Transverse colon (tissue), 4 donors: ENCODE results near the gene TNS3. TPM values are rescaled to one million over a fixed set of nuclear protein-coding genes. Genes with fewer than 3 reads are reported as not detected.

ENCODE experiments used
- DNase-seq: peaks from one replicate; pipeline ENCODE4 v3.0.0-alpha.2; 2019
- H3K27ac ChIP-seq, 4 donors: fragments of 200-600 bp; sonication (generic); 2 replicates each; pipeline ENCODE4 v1.5.1; 2016 to 2018; ENCODE audit warnings: inconsistent platforms in 4 of 4
- H3K27me3 ChIP-seq: fragments of 200-600 bp; sonication (generic); 2 replicates; pipeline ENCODE4 v1.5.1; 2017; ENCODE audit warnings: inconsistent platforms
- H3K36me3 ChIP-seq, 4 donors: fragments of 200-600 bp; sonication (generic); 2 replicates each; pipeline ENCODE4 v1.5.1; 2017 to 2019; ENCODE audit warnings: inconsistent platforms in 4 of 4
- H3K4me1 ChIP-seq, 4 donors: fragments of 200-600 bp; sonication (generic); 2 replicates each; pipeline ENCODE4 v1.5.1; 2017 to 2020; ENCODE audit warnings: inconsistent platforms in 4 of 4
- H3K4me3 ChIP-seq, 4 donors: fragments of 200-600 bp; sonication (generic); 1 replicate in 1 of 4; 2 replicates in 3 of 4; pipeline versions ENCODE4 v1.5.1 to v1.6.1; 2017 to 2019; ENCODE audit warnings: inconsistent platforms in 4 of 4
- H3K9me3 ChIP-seq, 2 donors: fragments of 200-600 bp; sonication (generic); 2 replicates each; pipeline ENCODE4 v1.5.1; 2017 to 2019; ENCODE audit warnings: inconsistent platforms in 2 of 2
- EP300 ChIP-seq: sonication (generic); formaldehyde crosslinking; IDR thresholded peaks from one replicate; pipeline ENCODE4 v1.6.1; 2017; ENCODE audit warnings: antibody characterized with exemption, low read depth
- POLR2A ChIP-seq: fragments of 450-650 bp; IDR thresholded peaks from one replicate; pipeline ENCODE4 v1.6.1; 2016; ENCODE audit warnings: antibody characterized with exemption, mild to moderate bottlenecking, moderate library complexity
- POLR2AphosphoS5 ChIP-seq, 3 donors: sonication (generic); formaldehyde crosslinking; IDR thresholded peaks; one replicate each; pipeline ENCODE4 v1.6.1; 2016; ENCODE audit warnings: antibody characterized with exemption in 3 of 3
- WGBS, 2 donors: methylation state at CpG; one replicate each; pipeline ENCODE4 v1.1.5; 2018; ENCODE audit warnings: low coverage in 1 of 2; 5-methylcytosine and 5-hydroxymethylcytosine counted together
- in situ Hi-C, 4 donors: fragments of 200-750 bp; cut with MboI; loops; one replicate each; pipeline versions ENCODE4 v1.15.0 to v1.15.1; 2017; ENCODE audit warnings: low sequenced_read_pairs in 3 of 4, low pct_ligation_motif_present in 1 of 4, low pct_unique_long_range_greater_than_20kb in 1 of 4
- intact Hi-C: fragments of 100-400 bp; cut with DNase I; formaldehyde crosslinking; loops from one replicate; pipeline ENCODE4 v1.15.1; 2023; ENCODE audit warnings: low total_unique reads
- total RNA-seq, 4 donors: library from RNA; depleted of rRNA; stranded (reverse); fragments of >200 nt; gene quantifications; one replicate each; pipeline ENCODE4 v1.1.0, GENCODE V29; 2016
- TF ChIP-seq, protein P1 (sequence below), 5 experiments: fragments of 200-600 bp in 3 of 5; fragments of 450-650 bp in 2 of 5; sonication (generic) in 3 of 5; IDR thresholded peaks; 1 replicate in 2 of 5; 2 replicates in 3 of 5; pipeline ENCODE4 v1.5.1; 2016 to 2017; ENCODE audit warnings: antibody characterized with exemption in 5 of 5, inconsistent platforms in 3 of 5, mild to moderate bottlenecking in 2 of 5, moderate library complexity in 1 of 5

TNS3 gene
- total RNA-seq, 4 donors from 2014 or later = 58.5 to 104 (median 72.7) TPM

DNA sequence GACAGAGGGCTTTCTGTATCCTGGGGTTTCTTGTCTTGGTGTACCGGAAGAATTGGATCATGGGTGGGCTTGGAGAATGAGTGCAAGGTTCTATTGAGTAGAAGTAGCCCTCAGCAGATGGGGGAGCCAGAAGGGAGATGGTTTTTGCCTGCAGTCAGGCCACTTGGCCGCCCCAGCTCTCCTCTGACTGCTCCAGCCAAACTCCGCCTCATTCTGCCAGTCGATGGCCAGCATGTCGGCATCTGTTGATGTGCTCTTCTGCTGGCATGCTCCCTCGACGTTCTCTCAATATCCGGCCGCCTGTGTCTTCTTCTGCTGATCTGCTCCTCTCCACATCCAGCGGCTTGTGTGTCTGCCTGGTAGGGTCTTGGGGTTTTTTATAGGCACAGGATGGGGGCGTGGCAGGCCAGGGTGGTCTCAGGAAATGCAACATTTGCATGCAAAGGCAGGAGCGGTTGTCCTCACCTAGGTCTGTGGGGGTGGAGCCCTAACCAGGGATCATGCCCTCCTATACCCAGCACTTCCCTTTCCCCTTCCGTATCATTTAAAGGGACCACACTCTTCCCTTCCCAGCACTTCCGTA, 40.2 kb upstream of the TNS3 start:
- Histone ChIP-seq H3K9me3 (no peaks in the 10 kb centered on the region), H3K4me3 (no peak overlapping the region), H3K4me1 (peaks cover 8 to 25% (median 15%) of the 10 kb centered on the region in 4 donors), H3K27ac (peak overlapping the region; percentile 67 to 78 (median 74)), H3K27me3 (no peaks in the 10 kb centered on the region), H3K36me3 (no peaks in the 10 kb centered on the region)
- DNase-seq = no peak
- TF ChIP-seq, protein P1, sequence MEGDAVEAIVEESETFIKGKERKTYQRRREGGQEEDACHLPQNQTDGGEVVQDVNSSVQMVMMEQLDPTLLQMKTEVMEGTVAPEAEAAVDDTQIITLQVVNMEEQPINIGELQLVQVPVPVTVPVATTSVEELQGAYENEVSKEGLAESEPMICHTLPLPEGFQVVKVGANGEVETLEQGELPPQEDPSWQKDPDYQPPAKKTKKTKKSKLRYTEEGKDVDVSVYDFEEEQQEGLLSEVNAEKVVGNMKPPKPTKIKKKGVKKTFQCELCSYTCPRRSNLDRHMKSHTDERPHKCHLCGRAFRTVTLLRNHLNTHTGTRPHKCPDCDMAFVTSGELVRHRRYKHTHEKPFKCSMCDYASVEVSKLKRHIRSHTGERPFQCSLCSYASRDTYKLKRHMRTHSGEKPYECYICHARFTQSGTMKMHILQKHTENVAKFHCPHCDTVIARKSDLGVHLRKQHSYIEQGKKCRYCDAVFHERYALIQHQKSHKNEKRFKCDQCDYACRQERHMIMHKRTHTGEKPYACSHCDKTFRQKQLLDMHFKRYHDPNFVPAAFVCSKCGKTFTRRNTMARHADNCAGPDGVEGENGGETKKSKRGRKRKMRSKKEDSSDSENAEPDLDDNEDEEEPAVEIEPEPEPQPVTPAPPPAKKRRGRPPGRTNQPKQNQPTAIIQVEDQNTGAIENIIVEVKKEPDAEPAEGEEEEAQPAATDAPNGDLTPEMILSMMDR (IDR thresholded peaks at IDR 0.05) = no peak
- no peak for TF ChIP-seq POLR2AphosphoS5 (IDR thresholded peaks at IDR 0.05)
- TF ChIP-seq EP300 = no peak
- no peak for TF ChIP-seq POLR2A
- in situ Hi-C loops (loop anchor here in 1 of 4 donors (25.0 kb wide), 1 partner anchor 190 kb away; no protein-coding TSS in a partner anchor), intact Hi-C loops (no loop called here)
- 70 to 81% methylated on average over 2 to 14 of the region's 14 CpGs for WGBS, 2 donors

DNA sequence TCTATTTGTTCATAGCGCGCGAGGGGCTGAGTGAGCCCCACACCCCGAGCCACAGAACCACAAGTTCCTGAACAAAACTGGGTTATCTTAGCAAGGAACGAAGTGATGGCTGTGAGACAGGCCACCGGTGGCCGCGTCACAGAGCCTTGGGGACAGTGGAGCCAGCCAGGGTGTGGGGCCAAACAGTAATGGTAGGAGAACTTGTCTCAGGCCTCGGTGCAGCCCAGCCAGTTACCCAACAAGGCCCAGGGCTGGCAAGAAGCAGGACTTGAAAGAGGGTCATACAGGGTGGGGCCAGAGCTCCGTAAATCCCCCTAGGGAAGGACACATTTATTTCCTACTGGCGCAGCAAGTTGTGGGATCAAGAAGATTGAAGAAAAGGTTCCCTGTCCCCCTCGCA, 39.4 kb upstream of the TNS3 start:
- Histone ChIP-seq H3K27ac (peak overlapping the region; percentile 67 to 78 (median 74)), H3K27me3 (no peaks in the 10 kb centered on the region), H3K9me3 (no peaks in the 10 kb centered on the region), H3K36me3 (no peaks in the 10 kb centered on the region), H3K4me3 (no peak overlapping the region), H3K4me1 (peaks cover 8 to 25% (median 15%) of the 10 kb centered on the region in 4 donors)
- no peak for TF ChIP-seq POLR2AphosphoS5 (IDR thresholded peaks at IDR 0.05)
- TF ChIP-seq, protein P1 (IDR thresholded peaks at IDR 0.05) = no peak
- no peak for TF ChIP-seq EP300
- no peak for TF ChIP-seq POLR2A
- intact Hi-C loops = no loop called here
- WGBS, 2 donors = 83% methylated on average over 12 of the region's 12 CpGs; no CpG with 5 or more reads in 1 of the 2 donors
- in situ Hi-C loops = loop anchor here in 1 of 4 donors (25.0 kb wide), 1 partner anchor 191 kb away; no protein-coding TSS in a partner anchor
- no peak for DNase-seq

DNA sequence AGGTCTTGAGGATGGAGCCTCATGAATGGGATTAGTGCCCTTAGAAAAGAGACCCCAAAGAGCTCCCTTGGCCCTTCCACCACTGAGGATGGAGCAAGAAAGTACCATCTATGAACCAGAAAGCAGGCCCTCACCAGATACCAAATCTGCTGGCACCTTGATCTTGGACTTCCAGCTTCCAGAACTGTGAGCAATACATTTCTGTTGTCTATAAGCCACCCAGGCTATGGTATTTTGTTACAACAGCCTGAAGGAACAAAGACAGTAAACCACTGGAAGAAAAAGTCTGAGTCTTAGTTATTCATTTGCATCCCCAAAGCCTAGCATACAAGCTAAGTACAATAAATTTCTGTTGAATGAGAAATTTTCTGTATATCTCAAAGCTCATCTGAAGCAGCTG, 37.9 kb upstream of the TNS3 start:
- H3K27ac ChIP-seq = no peak overlapping the region
- H3K4me3 ChIP-seq = no peak overlapping the region
- peaks cover 8 to 25% (median 15%) of the 10 kb centered on the region in 4 donors for H3K4me1 ChIP-seq
- no peak for DNase-seq
- intact Hi-C loops (no loop called here), in situ Hi-C loops (loop anchor here in 1 of 4 donors (25.0 kb wide), 1 partner anchor 192 kb away; no protein-coding TSS in a partner anchor)
- H3K27me3 ChIP-seq = no peaks in the 10 kb centered on the region
- no peaks in the 10 kb centered on the region for H3K9me3 ChIP-seq
- TF ChIP-seq POLR2A = no peak
- TF ChIP-seq POLR2AphosphoS5 (IDR thresholded peaks at IDR 0.05) = no peak
- TF ChIP-seq, protein P1 (IDR thresholded peaks at IDR 0.05) = no peak
- no peaks in the 10 kb centered on the region for H3K36me3 ChIP-seq

DNA sequence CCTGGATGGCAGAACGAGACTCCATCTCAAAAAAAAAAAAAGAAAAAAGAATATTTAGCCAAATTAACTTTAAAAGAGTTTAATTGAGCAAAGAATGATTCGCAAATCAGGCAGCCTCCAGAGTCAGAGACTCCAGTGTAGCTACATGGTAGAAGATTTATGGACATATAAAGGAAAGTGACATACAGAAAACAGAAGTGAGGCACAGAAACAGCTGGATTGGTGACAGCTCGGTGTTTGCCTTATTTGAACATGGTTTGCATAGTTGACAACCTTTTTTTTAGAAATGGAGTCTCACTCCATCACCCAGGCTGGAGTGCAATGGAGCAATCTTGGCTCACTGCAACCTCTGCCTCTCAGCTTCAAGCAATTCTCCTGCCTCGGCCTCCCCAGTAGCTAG, 35.2 kb upstream of the TNS3 start:
- H3K36me3 ChIP-seq = no peaks in the 10 kb centered on the region
- TF ChIP-seq, protein P1 (IDR thresholded peaks at IDR 0.05) = no peak
- no peak for TF ChIP-seq POLR2A
- TF ChIP-seq EP300 = no peak
- no peak for TF ChIP-seq POLR2AphosphoS5 (IDR thresholded peaks at IDR 0.05)
- WGBS, 2 donors = 59 to 89% methylated on average over 3 to 4 of the region's 4 CpGs
- H3K9me3 ChIP-seq = no peaks in the 10 kb centered on the region
- intact Hi-C loops (no loop called here), in situ Hi-C loops (loop anchor here in 1 of 4 donors (25.0 kb wide), 1 partner anchor 195 kb away; no protein-coding TSS in a partner anchor)
- peaks cover 4 to 10% (median 8%) of the 10 kb centered on the region in 4 donors for H3K4me1 ChIP-seq
- no peak for DNase-seq
- H3K27me3 ChIP-seq = no peaks in the 10 kb centered on the region
- H3K4me3 ChIP-seq = no peak overlapping the region
- H3K27ac ChIP-seq = no peak overlapping the region
